AG09309 (cell line): Measurements from ENCODE around the gene AGBL4.
"Not testable (repeated sequence)": the region's sequence is repeated elsewhere in the genome, so short reads cannot be mapped to it uniquely, and the experiment has no call there.

Experiments
- DNase-seq: peaks from one replicate; pipeline ENCODE4 v3.0.0-alpha.2; 2010; ENCODE audit warnings: low read depth
- H3K4me3 ChIP-seq: 2 replicates; pipeline ENCODE4 v1.5.1; 2011; ENCODE audit warnings: mild to moderate bottlenecking, low read depth, low read length, moderate library complexity; ENCODE audit not compliant: control insufficient read depth
- CTCF ChIP-seq: IDR thresholded peaks from 2 replicates; pipeline ENCODE4 v1.5.1; 2011; ENCODE audit warnings: mild to moderate bottlenecking, low read depth, low read length, inconsistent platforms; ENCODE audit not compliant: insufficient read depth, control insufficient read depth; ENCODE audit errors: missing control alignments

AGBL4 gene

GRCh38 chr1:48530727-48531351 lies 1492.9 kb downstream of the AGBL4 start:
- TF ChIP-seq CTCF = peak; percentile 56
- DNase-seq = no peak
- no peak overlapping the region for H3K4me3 ChIP-seq

GRCh38 chr1:48527051-48527450 lies 1496.7 kb downstream of the AGBL4 start:
- H3K4me3 ChIP-seq = no peak overlapping the region
- TF ChIP-seq CTCF = no peak
- no peak for DNase-seq

- peak; percentile 17 for DNase-seq
- no peak for TF ChIP-seq CTCF
- H3K4me3 ChIP-seq = no peak overlapping the region
These were observed 1497.6 kb downstream of the AGBL4 start for GRCh38 chr1:48526008-48526710.

GRCh38 chr1:48524892-48525467 lies 1498.8 kb downstream of the AGBL4 start:
- no peak for DNase-seq
- H3K4me3 ChIP-seq = no peak overlapping the region
- no peak for TF ChIP-seq CTCF

GRCh38 chr1:48523558-48523957 lies 1500.2 kb downstream of the AGBL4 start:
- DNase-seq = no peak
- no peak for TF ChIP-seq CTCF
- H3K4me3 ChIP-seq = no peak overlapping the region

GRCh38 chr1:48519896-48520295 lies 1503.9 kb downstream of the AGBL4 start:
- not testable (repeated sequence) for H3K4me3 ChIP-seq, DNase-seq

- no peak for TF ChIP-seq CTCF
- H3K4me3 ChIP-seq = no peak overlapping the region
These were observed 1516.9 kb downstream of the AGBL4 start for GRCh38 chr1:48506870-48507269.

More at GRCh38 chr1:48506870-48507269, 1516.9 kb downstream of the AGBL4 start:
- DNase-seq = no peak
